SK-N-SH (cell line): ENCODE data around the gene MRPS34. TPM values are rescaled to one million over a fixed set of nuclear protein-coding genes. Genes with fewer than 3 reads are reported as not detected.

Experiments
- CTCF ChIA-PET: fragments of 300-600, 350-600 bp; formaldehyde crosslinking; extraction: SDS; loops from one replicate; lab custom pipeline; 2021; lab: Yijun Ruan, JAX
- POLR2A ChIA-PET: fragments of 350-600 bp; sonication (Branson Sonifier 250); formaldehyde crosslinking; extraction: SDS; loops from one replicate; lab custom pipeline; 2020; ENCODE audit warnings: antibody characterized with exemption, inconsistent platforms; lab: Yijun Ruan, JAX
- DNase-seq: peaks from one replicate; pipeline ENCODE4 v3.0.0; 2012
- H2AFZ ChIP-seq: fragments of 200-600 bp; sonication (generic); 2 replicates; pipeline ENCODE4 v1.8.1; 2016; ENCODE audit warnings: antibody characterized with exemption, mild to moderate bottlenecking, low read depth
- H3F3A ChIP-seq: fragments of 200-600 bp; sonication (generic); replicated peaks from 2 replicates; pipeline ENCODE3; 2016; ENCODE audit warnings: antibody characterized with exemption, mild to moderate bottlenecking; ENCODE audit not compliant: insufficient read depth
- H3K27ac ChIP-seq, 2 experiments: fragments of 200-500 bp in 1 of 2; fragments of 200-600 bp in 1 of 2; sonication (Bioruptor generic) in 1 of 2; sonication (generic), shearing (Covaris generic) in 1 of 2; 2 replicates each; pipeline versions ENCODE4 v1.5.1 to v1.6.1; 2014 to 2016; ENCODE audit warnings: low read depth in 2 of 2, inconsistent platforms in 1 of 2, low read length in 1 of 2, mild to moderate bottlenecking in 1 of 2, mixed read lengths in 1 of 2
- H3K27me3 ChIP-seq: fragments of 200-600 bp; sonication (generic), shearing (Covaris generic); 2 replicates; pipeline ENCODE4 v1.6.1; 2016; ENCODE audit warnings: mixed run types; ENCODE audit not compliant: insufficient read depth
- H3K36me3 ChIP-seq, 2 experiments: fragments of 200-500 bp in 1 of 2; fragments of 200-600 bp in 1 of 2; sonication (Bioruptor generic) in 1 of 2; sonication (generic) in 1 of 2; replicated peaks in 1 of 2; 2 replicates each; pipeline versions ENCODE3 to v1.5.1; 2014 to 2016; ENCODE audit warnings: low read length in 1 of 2, mild to moderate bottlenecking in 1 of 2; ENCODE audit not compliant: insufficient read depth in 2 of 2, control insufficient read depth in 1 of 2
- H3K4me1 ChIP-seq, 2 experiments: fragments of 200-500 bp in 1 of 2; fragments of 200-600 bp in 1 of 2; sonication (Bioruptor generic) in 1 of 2; sonication (generic), shearing (Covaris generic) in 1 of 2; 2 replicates each; pipeline versions ENCODE4 v1.5.1 to v1.6.1; 2014 to 2016; ENCODE audit warnings: low read depth in 1 of 2, low read length in 1 of 2, mixed run types in 1 of 2; ENCODE audit not compliant: insufficient read depth in 2 of 2, control insufficient read depth in 1 of 2
- H3K4me2 ChIP-seq: fragments of 200-600 bp; sonication (generic), shearing (Covaris generic); 2 replicates; pipeline ENCODE4 v1.6.1; 2017; ENCODE audit warnings: mixed run types
- H3K4me3 ChIP-seq, 2 experiments: fragments of 200-500 bp in 1 of 2; fragments of 200-600 bp in 1 of 2; sonication (Bioruptor generic) in 1 of 2; sonication (generic), shearing (Covaris generic) in 1 of 2; 2 replicates each; pipeline versions ENCODE4 v1.5.1 to v1.8.1; 2014 to 2016; ENCODE audit warnings: low read depth in 2 of 2, inconsistent platforms in 1 of 2, low read length in 1 of 2, mild to moderate bottlenecking in 1 of 2, mixed read lengths in 1 of 2, moderate library complexity in 1 of 2
- H3K79me2 ChIP-seq: fragments of 200-600 bp; sonication (generic); 2 replicates; pipeline ENCODE4 v1.8.1; 2017; ENCODE audit warnings: mild to moderate bottlenecking; ENCODE audit not compliant: insufficient read depth
- H3K9ac ChIP-seq: fragments of 200-600 bp; sonication (generic); 2 replicates; pipeline ENCODE4 v1.6.1; 2017; ENCODE audit warnings: mixed run types
- H3K9me2 ChIP-seq: fragments of 200-600 bp; sonication (generic); 2 replicates; pipeline ENCODE4 v1.6.1; 2017; ENCODE audit warnings: mixed run types
- H3K9me3 ChIP-seq: fragments of 200-600 bp; sonication (generic); 2 replicates; pipeline ENCODE4 v1.6.1; 2017; ENCODE audit warnings: mixed run types, mild to moderate bottlenecking, moderate library complexity
- H4K20me1 ChIP-seq: fragments of 200-600 bp; sonication (generic); 2 replicates; pipeline ENCODE4 v1.6.1; 2017; ENCODE audit warnings: mild to moderate bottlenecking, mixed run types; ENCODE audit not compliant: insufficient read depth
- CTCF ChIP-seq: fragments of 200-600 bp; sonication (generic); IDR thresholded peaks from 2 replicates; pipeline ENCODE4 v1.6.1; 2017; ENCODE audit warnings: antibody characterized with exemption, mild to moderate bottlenecking, moderate library complexity
- EP300 ChIP-seq, 2 experiments: IDR thresholded peaks; 2 replicates each; pipeline versions ENCODE4 v1.4.0 to v1.6.1; 2012; ENCODE audit warnings: borderline replicate concordance in 1 of 2, low read depth in 1 of 2, low read length in 1 of 2
- FOSL2 ChIP-seq: IDR thresholded peaks from 2 replicates; pipeline ENCODE4 v1.4.0; 2012; ENCODE audit warnings: low read depth, mild to moderate bottlenecking, moderate library complexity, borderline replicate concordance
- FOXJ3 ChIP-seq: sonication (generic); formaldehyde crosslinking; IDR thresholded peaks from 2 replicates; pipeline ENCODE4 v1.5.1; 2020; ENCODE audit warnings: mild to moderate bottlenecking, missing genetic modification reagents
- IRF3 ChIP-seq: fragments of 150-350 bp; IDR thresholded peaks from 2 replicates; pipeline ENCODE4 v1.6.1; 2016; ENCODE audit warnings: mild to moderate bottlenecking, low read depth, low read length
- JUND ChIP-seq: IDR thresholded peaks from 2 replicates; pipeline ENCODE4 v1.4.0; 2012
- MAX ChIP-seq: IDR thresholded peaks from 2 replicates; pipeline ENCODE4 v1.4.0; 2012; ENCODE audit warnings: low read depth
- NRF1 ChIP-seq: IDR thresholded peaks from 2 replicates; pipeline ENCODE4 v1.6.1; 2012; ENCODE audit warnings: low read depth, mild to moderate bottlenecking, low read length
- PBX3 ChIP-seq: IDR thresholded peaks from 2 replicates; pipeline ENCODE4; 2012
- POLR2AphosphoS5 ChIP-seq: IDR thresholded peaks from 2 replicates; pipeline ENCODE4 v1.6.1; 2012; ENCODE audit warnings: low read depth, low read length
- RAD21 ChIP-seq: IDR thresholded peaks from 2 replicates; pipeline ENCODE4 v1.6.1; 2012; ENCODE audit warnings: mild to moderate bottlenecking, low read length
- REST ChIP-seq: IDR thresholded peaks from 2 replicates; pipeline ENCODE4 v1.6.1; 2012; ENCODE audit warnings: mild to moderate bottlenecking, low read depth, low read length, moderate library complexity
- RFX5 ChIP-seq: IDR thresholded peaks from 2 replicates; pipeline ENCODE4 v1.6.1; 2012; ENCODE audit warnings: mild to moderate bottlenecking, improper control_type of control experiment, low read length
- RXRA ChIP-seq: IDR thresholded peaks from 2 replicates; pipeline ENCODE4 v1.4.0; 2012; ENCODE audit warnings: low read depth, mild to moderate bottlenecking, borderline replicate concordance
- SIN3A ChIP-seq: IDR thresholded peaks from 2 replicates; pipeline ENCODE4 v1.6.1; 2012; ENCODE audit warnings: low read depth, mild to moderate bottlenecking, low read length, moderate library complexity, borderline replicate concordance
- SMC3 ChIP-seq: IDR thresholded peaks from 2 replicates; pipeline ENCODE4 v1.6.1; 2012; ENCODE audit warnings: low read depth, low read length, improper control_type of control experiment
- TCF12 ChIP-seq: IDR thresholded peaks from 2 replicates; pipeline ENCODE4 v1.4.0; 2012
- USF1 ChIP-seq: IDR thresholded peaks from 2 replicates; pipeline ENCODE4 v1.4.0; 2012; ENCODE audit warnings: low read depth, borderline replicate concordance
- USF2 ChIP-seq: fragments of 150-350 bp; IDR thresholded peaks from 2 replicates; pipeline ENCODE4 v1.6.1; 2017; ENCODE audit warnings: antibody characterized with exemption, low read length, low read depth, borderline replicate concordance
- YY1 ChIP-seq: IDR thresholded peaks from 2 replicates; pipeline ENCODE4 v1.4.0; 2012; ENCODE audit warnings: low read depth, mild to moderate bottlenecking
- WGBS: methylation state at CpG from one replicate; pipeline ENCODE4 v1.1.6; 2017; ENCODE audit warnings: low lambda C conversion rate; 5-methylcytosine and 5-hydroxymethylcytosine counted together
- polyA plus RNA-seq, 3 experiments: library from polyadenylated mRNA; depleted of rRNA; stranded (reverse); fragments of >200 nt; gene quantifications; 2 replicates each; pipeline ENCODE4 v1.2.3, GENCODE V29; 2012

MRPS34 gene
- polyA plus RNA-seq, 1 of the 3 experiments (the other 2 are of a cell fraction) = 156 TPM

GRCh38 chr16:1754204-1754603 lies 18.7 kb downstream of the MRPS34 start:
- Histone ChIP-seq H3K36me3 (peaks cover 0 to 27% of the 10 kb centered on the region in 2 experiments), H3K9ac (no peak overlapping the region), H3K9me2 (no peaks in the 10 kb centered on the region), H2AFZ (no peak overlapping the region), H3K9me3 (no peaks in the 10 kb centered on the region), H3K4me3 (no peak overlapping the region), H3K4me2 (no peak overlapping the region), H3K4me1 (no peaks in the 10 kb centered on the region), H3K79me2 (no peaks in the 10 kb centered on the region; the same call in 1 of the 2 replicates), H3K27me3 (no peaks in the 10 kb centered on the region), H3K27ac (no peak overlapping the region), H3F3A (no peaks in the 10 kb centered on the region), H4K20me1 (no peaks in the 10 kb centered on the region)
- TF ChIP-seq RAD21 (no peak), USF2 (no peak), REST (no peak), YY1 (no peak), EP300 (IDR thresholded peaks at IDR 0.05; ENCODE audit: borderline replicate concordance in 1 of 2, low read depth in 1 of 2, low read length in 1 of 2) (no peak), TCF12 (no peak), MAX (no peak), PBX3 (no peak), SMC3 (no peak), FOXJ3 (CRISPR knock-in tag) (no peak), IRF3 (no peak), RXRA (no peak), FOSL2 (no peak), JUND (no peak), CTCF (no peak), SIN3A (no peak), RFX5 (no peak), USF1 (no peak), NRF1 (no peak), POLR2AphosphoS5 (no peak)
- ChIA-PET POLR2A (no interaction called here), CTCF (interaction anchor here (1.2 kb wide), 1 partner anchor 11 kb away, joined by 3 read pairs; no protein-coding TSS in a partner anchor)
- 95% methylated on average over 10 of the region's 12 CpGs for WGBS
- no peak for DNase-seq
